HepG2 (cell line): ENCODE results near the gene ONECUT1. TPM values are rescaled to one million over a fixed set of nuclear protein-coding genes. Genes with fewer than 3 reads are reported as not detected.

Experiments
- ATAC-seq: fragments of 200-7000 bp; cut with Tn5 transposase; 3 replicates; pipeline ENCODE4 v1.9.1; 2020; ENCODE audit warnings: mild to moderate bottlenecking, moderate library complexity
- BruUV-seq: library from RNA; stranded (reverse); fragments of 400-500 nt; replicated peaks from 2 replicates; lab custom pipeline; 2021; lab: Mats Ljungman, UMichigan
- CTCF ChIA-PET: fragments of 300-600 bp; formaldehyde crosslinking; extraction: SDS; loops from one replicate; lab custom pipeline; 2021; ENCODE audit warnings: low total read pairs, inconsistent platforms, low intra/inter-chr PET ratio; lab: Yijun Ruan, JAX
- POLR2A ChIA-PET: fragments of 350-600 bp; sonication (Branson Sonifier 250); formaldehyde crosslinking; loops from one replicate; lab custom pipeline; 2020; ENCODE audit warnings: antibody characterized with exemption, inconsistent platforms; lab: Yijun Ruan, JAX
- DNase-seq: peaks from one replicate; pipeline ENCODE4 v3.0.0-alpha.2; 2015; ENCODE audit warnings: low spot score
- FAIRE-seq: peaks from 3 replicates; lab custom pipeline; 2011; peaks lifted over from hg19 to GRCh38; lab: Jason Lieb, UNC
- H2AFZ ChIP-seq: one replicate; pipeline ENCODE4 v1.6.1; 2011; ENCODE audit warnings: low read length, inconsistent platforms
- H3K27ac ChIP-seq: fragments of 300-600 bp; 3 replicates; pipeline ENCODE4 v1.8.0; 2011; ENCODE audit warnings: mixed run types, mild to moderate bottlenecking, mixed read lengths, low read length, inconsistent platforms; ENCODE audit not compliant: insufficient read depth; ENCODE audit errors: extremely low read length
- H3K27me3 ChIP-seq, 2 experiments: fragments of 200-600 bp in 1 of 2; 2 replicates in 1 of 2; 3 replicates in 1 of 2; pipeline versions ENCODE4 v1.6.0 to v1.8.0; 2011; ENCODE audit warnings: low read length in 2 of 2, mild to moderate bottlenecking in 2 of 2, moderate library complexity in 2 of 2, inconsistent platforms in 1 of 2; ENCODE audit not compliant: insufficient read depth in 2 of 2, control insufficient read depth in 1 of 2
- H3K36me3 ChIP-seq, 2 experiments: fragments of 200-600 bp in 1 of 2; replicated peaks in 1 of 2; 2 replicates in 1 of 2; 3 replicates in 1 of 2; pipeline versions ENCODE4 v1.5.1 to v1.8.0; 2011; ENCODE audit warnings: low read length in 2 of 2, inconsistent platforms in 1 of 2; ENCODE audit not compliant: insufficient read depth in 2 of 2, control insufficient read depth in 1 of 2
- H3K4me1 ChIP-seq: 2 replicates; pipeline ENCODE4 v1.5.1; 2012; ENCODE audit warnings: low read length, inconsistent platforms; ENCODE audit not compliant: insufficient read depth
- H3K4me2 ChIP-seq: 2 replicates; pipeline ENCODE4 v1.6.0; 2011; ENCODE audit warnings: low read depth, low read length, inconsistent platforms
- H3K4me3 ChIP-seq, 3 experiments: fragments of 200-600 bp in 1 of 3; sonication (generic), shearing (Covaris generic) in 1 of 3; replicated peaks in 1 of 3; 2 replicates each; pipeline ENCODE4 v1.5.1; 2011 to 2016; ENCODE audit warnings: low read length in 3 of 3, inconsistent platforms in 2 of 3, low read depth in 2 of 3, mild to moderate bottlenecking in 2 of 3, control low read depth in 1 of 3, mixed read lengths in 1 of 3; ENCODE audit not compliant: insufficient read depth in 1 of 3
- H3K79me2 ChIP-seq: one replicate; pipeline ENCODE4 v1.6.1; 2011; ENCODE audit warnings: low read length, inconsistent platforms; ENCODE audit not compliant: insufficient read depth
- H3K9ac ChIP-seq: 2 replicates; pipeline ENCODE4 v1.6.0; 2011; ENCODE audit warnings: mild to moderate bottlenecking, low read depth, low read length, inconsistent platforms; ENCODE audit not compliant: insufficient read depth
- H3K9me3 ChIP-seq: 2 replicates; pipeline ENCODE4 v1.5.1; 2012; ENCODE audit warnings: mild to moderate bottlenecking, low read length
- H4K20me1 ChIP-seq: 2 replicates; pipeline ENCODE4 v1.6.0; 2011; ENCODE audit warnings: inconsistent platforms, mild to moderate bottlenecking, low read length, moderate library complexity; ENCODE audit not compliant: insufficient read depth
- ARNT ChIP-seq: fragments of 450-650 bp; IDR thresholded peaks from 2 replicates; pipeline ENCODE4 v1.6.1; 2017
- ELF1 ChIP-seq: sonication (generic); formaldehyde crosslinking; IDR thresholded peaks from 2 replicates; pipeline ENCODE4 v1.4.0; 2020; ENCODE audit warnings: missing genetic modification reagents
- KIAA2018 ChIP-seq: sonication (generic); formaldehyde crosslinking; IDR thresholded peaks from 2 replicates; pipeline ENCODE4 v1.5.0; 2020; ENCODE audit warnings: mild to moderate bottlenecking, missing genetic modification reagents, borderline replicate concordance
- KLF16 ChIP-seq, 2 experiments: sonication (generic) in 1 of 2; formaldehyde crosslinking in 1 of 2; IDR thresholded peaks; 2 replicates each; pipeline versions ENCODE4 v1.6.1 to v1.8.0; 2016 to 2023; ENCODE audit warnings: missing genetic modification reagents in 2 of 2, missing compliant biosample characterization in 1 of 2
- MED8 ChIP-seq: sonication (generic); formaldehyde crosslinking; IDR thresholded peaks from 2 replicates; pipeline ENCODE4 v1.8.1; 2023; ENCODE audit warnings: mild to moderate bottlenecking, missing genetic modification reagents; ENCODE audit not compliant: insufficient replicate concordance
- PTBP1 ChIP-seq: fragments of 200-400 bp; formaldehyde crosslinking; IDR thresholded peaks from 2 replicates; pipeline ENCODE4 v1.6.1; 2018; ENCODE audit warnings: low read length, low read depth; ENCODE audit not compliant: poor library complexity, severe bottlenecking
- TRIM22 ChIP-seq: fragments of 450-650 bp; IDR thresholded peaks from 2 replicates; pipeline ENCODE4 v1.6.1; 2017
- ZBTB39 ChIP-seq: sonication (generic); formaldehyde crosslinking; IDR thresholded peaks from 2 replicates; pipeline ENCODE4 v1.5.0; 2020; ENCODE audit warnings: missing genetic modification reagents
- ZBTB42 ChIP-seq: sonication (generic); formaldehyde crosslinking; IDR thresholded peaks from 2 replicates; pipeline ENCODE4 v1.5.0; 2020; ENCODE audit warnings: mild to moderate bottlenecking, missing genetic modification reagents
- ZBTB7A ChIP-seq: sonication (generic); formaldehyde crosslinking; IDR thresholded peaks from 2 replicates; pipeline ENCODE4 v1.8.0; 2022; ENCODE audit warnings: mild to moderate bottlenecking, missing genetic modification reagents
- ZFX ChIP-seq: sonication (generic); formaldehyde crosslinking; IDR thresholded peaks from 2 replicates; pipeline ENCODE4 v1.4.0; 2020; ENCODE audit warnings: mild to moderate bottlenecking, low read depth, missing genetic modification reagents, moderate library complexity
- WGBS: methylation state at CpG from one replicate; pipeline ENCODE4 v1.1.6; 2017; ENCODE audit warnings: low lambda C conversion rate; 5-methylcytosine and 5-hydroxymethylcytosine counted together
- in situ Hi-C: cut with HindIII; loops from 2 replicates; pipeline ENCODE4 v1.10.0; 2017; ENCODE audit warnings: low pct_unique_long_range_greater_than_20kb; ENCODE audit not compliant: extremely low pct_ligation_motif_present
- intact Hi-C: fragments of 100-400 bp; cut with micrococcal nuclease; formaldehyde crosslinking; loops from one replicate; pipeline ENCODE4 v1.10.0; 2022; ENCODE audit not compliant: unreplicated experiment
- polyA plus RNA-seq, 8 experiments: library from polyadenylated mRNA; depleted of rRNA in 3 of 8; stranded (reverse) in 7 of 8; unstranded in 1 of 8; fragments of >200 nt; fragmentation: Illumina TruSeq in 4 of 8; extraction: Trizol in 4 of 8; gene quantifications; 2 replicates each; pipeline versions ENCODE4 v1.2.1 to v1.2.3, GENCODE V29; 2011 to 2016; ENCODE audit warnings: low read depth in 4 of 8, missing spikeins in 1 of 8, mixed read lengths in 1 of 8; ENCODE audit not compliant: insufficient read depth in 1 of 8
- total RNA-seq, 5 experiments: library from RNA; depleted of rRNA; stranded (reverse); fragments of >200 nt; fragmentation: Illumina TruSeq; extraction: Trizol; gene quantifications; 2 replicates each; pipeline ENCODE4 v1.2.3, GENCODE V29; 2016; ENCODE audit warnings: low read depth in 1 of 5

The ONECUT1 gene
- total and polyA plus RNA-seq, 2 of the 13 experiments (the other 11 are each of a cell fraction or from before 2014, with no cell fraction given), result 3.5 to 9.1 TPM

GRCh38 chr15:52760562-52760961, 29.6 kb downstream of the ONECUT1 start (continued):
- TF ChIP-seq MED8 (CRISPR knock-in tag), result no peak
- no peak for TF ChIP-seq ZBTB7A (CRISPR knock-in tag)
- no peak for TF ChIP-seq ARNT
- no peak for TF ChIP-seq PTBP1
- no peak for TF ChIP-seq ELF1
- TF ChIP-seq ZBTB39 (CRISPR knock-in tag), result no peak

- Histone ChIP-seq H3K4me3 (no peak overlapping the region), H3K9ac (no peak overlapping the region), H3K79me2 (no peaks in the 10 kb centered on the region), H3K4me1 (peaks cover 5% of the 10 kb centered on the region; the same call in 1 of the 2 replicates), H3K27me3 (no peaks in the 10 kb centered on the region), H2AFZ (no peak overlapping the region), H3K9me3 (no peaks in the 10 kb centered on the region), H3K27ac (no peak overlapping the region), H3K4me2 (no peak overlapping the region), H4K20me1 (no peaks in the 10 kb centered on the region), H3K36me3 (peaks cover 3 to 19% of the 10 kb centered on the region in 2 experiments; a peak in 3 of 5 replicates)
- no TSS peak for BruUV-seq
- in situ Hi-C loops (no loop called here), intact Hi-C loops (no loop called here)
- ATAC-seq (peak; percentile 46; the same call in 2 of the 3 replicates), DNase-seq (no peak), FAIRE-seq (no peak)
- ChIA-PET POLR2A (no interaction called here), CTCF (no interaction called here)
- WGBS, result 74% methylated on average over 3 of the region's 6 CpGs
- TF ChIP-seq ZFX (CRISPR knock-in tag), result no peak
- TF ChIP-seq KIAA2018 (CRISPR knock-in tag), result no peak
- no peak for TF ChIP-seq KLF16 (CRISPR knock-in tag; IDR thresholded peaks at IDR 0.05)
- no peak for TF ChIP-seq ZBTB42 (CRISPR knock-in tag)
- TF ChIP-seq TRIM22, result no peak
Measured at GRCh38 chr15:52759969-52760368, 30.2 kb downstream of the ONECUT1 start.
